RWPE2 (cell line): Measurements from ENCODE around the gene TSGA10IP.
A peak's percentile ranks its signal among the peaks of the same experiment; 100 is the strongest.

Experiments used
- ATAC-seq: fragments of 200-7000 bp; cut with Tn5 transposase; 3 replicates; pipeline ENCODE4 v1.9.1; 2021; ENCODE audit warnings: low read depth
- DNase-seq: peaks from one replicate; pipeline ENCODE4 v3.0.0-alpha.2; 2020; ENCODE audit warnings: low spot score
- H3K27ac ChIP-seq: fragments of 450-650 bp; 2 replicates; pipeline ENCODE4 v1.5.1; 2017; ENCODE audit warnings: mild to moderate bottlenecking; ENCODE audit not compliant: poor library complexity, severe bottlenecking
- H3K27me3 ChIP-seq: fragments of 250-450 bp; sonication (Bioruptor Pico); 2 replicates; pipeline ENCODE4 v1.5.1; 2021; ENCODE audit warnings: mild to moderate bottlenecking, moderate library complexity; ENCODE audit not compliant: insufficient read depth, poor library complexity, severe bottlenecking
- H3K36me3 ChIP-seq: fragments of 250-450 bp; sonication (Bioruptor Pico); 2 replicates; pipeline ENCODE4 v1.5.1; 2020; ENCODE audit warnings: low read depth, mild to moderate bottlenecking, moderate library complexity
- H3K4me1 ChIP-seq: fragments of 250-450 bp; sonication (Bioruptor Pico); 2 replicates; pipeline ENCODE4 v1.5.1; 2021; ENCODE audit warnings: mild to moderate bottlenecking, moderate library complexity; ENCODE audit not compliant: insufficient read depth, poor library complexity, severe bottlenecking
- H3K4me3 ChIP-seq: fragments of 250-450 bp; sonication (Bioruptor Pico); 2 replicates; pipeline ENCODE4 v1.5.1; 2021; ENCODE audit warnings: mild to moderate bottlenecking, moderate library complexity; ENCODE audit not compliant: severe bottlenecking
- H3K9me3 ChIP-seq: fragments of 250-450 bp; sonication (Bioruptor Pico); 2 replicates; pipeline ENCODE4 v1.5.1; 2021; ENCODE audit warnings: mild to moderate bottlenecking, moderate library complexity; ENCODE audit not compliant: severe bottlenecking
- TF ChIP-seq, protein P1 (sequence below): fragments of 450-650 bp; IDR thresholded peaks from one replicate; pipeline ENCODE4 v1.5.1; 2017; ENCODE audit warnings: mild to moderate bottlenecking, moderate library complexity; ENCODE audit not compliant: poor library complexity, severe bottlenecking

Gene TSGA10IP

DNA sequence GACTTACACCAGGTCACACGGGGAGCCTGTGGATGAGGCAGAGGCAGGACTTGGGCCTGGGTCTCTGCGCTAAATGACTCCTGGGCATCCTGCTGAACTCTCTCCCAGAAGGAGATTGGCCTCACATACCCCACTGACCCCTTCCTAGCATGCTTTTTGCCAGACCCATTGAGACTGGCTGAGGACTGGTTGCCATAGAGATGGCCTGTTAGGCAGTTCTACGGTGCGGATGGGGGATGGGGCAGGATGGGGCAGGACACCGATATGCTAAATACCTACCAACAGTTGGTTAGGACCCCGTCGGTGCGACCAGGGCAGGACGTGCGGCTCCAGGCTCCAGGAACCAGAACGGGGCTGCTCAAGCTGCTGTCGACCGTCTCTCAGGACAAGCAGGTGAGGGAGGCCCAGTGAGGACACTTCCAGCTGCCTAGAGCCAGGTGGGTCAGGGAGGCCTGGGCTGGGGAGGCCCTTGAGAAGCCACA, at the start of gene TSGA10IP:
Gene TSGA10IP, plus strand, starts transcription at position 51 of the 482 bp plus-strand sequence. Its CDS starts 196 bp downstream, at position 247.
- H3K27me3 ChIP-seq = no peaks in the 10 kb centered on the region

DNA sequence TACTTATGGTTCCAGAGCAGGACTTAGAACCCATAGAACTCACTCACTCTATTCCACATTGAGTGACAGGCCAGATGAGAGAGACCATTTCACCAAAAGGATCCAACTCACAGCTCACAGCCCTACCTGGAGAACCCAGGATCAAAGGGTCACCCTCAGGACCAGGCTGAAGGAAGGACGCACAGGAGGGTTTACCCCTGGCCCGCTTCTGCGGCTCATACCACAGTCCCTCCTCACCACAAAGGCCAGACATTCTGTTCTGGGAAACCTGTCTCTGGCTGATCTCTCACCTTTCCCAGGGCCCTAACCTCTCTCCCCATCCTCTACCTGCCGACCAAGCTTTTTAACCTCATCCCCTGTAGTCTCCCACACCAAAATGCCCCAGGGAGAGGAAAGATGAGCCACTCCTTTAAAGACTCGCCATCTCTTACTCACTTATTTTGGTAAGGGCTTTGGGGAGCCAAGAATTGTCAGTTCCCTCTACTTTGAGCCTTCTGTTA, 49.7 kb upstream of the TSGA10IP start:
- peaks cover 17% of the 10 kb centered on the region for H3K4me1 ChIP-seq
- ATAC-seq = no peak
- peaks cover 64% of the 10 kb centered on the region for H3K36me3 ChIP-seq

More for the DNA sequence above, at the start of gene TSGA10IP:
- Histone ChIP-seq H3K4me3 (no peak within 1 kb of the TSS), H3K4me1 (peaks cover 6% of the 10 kb centered on the region), H3K27ac (no peak within 1 kb of the TSS), H3K36me3 (no peaks in the 10 kb centered on the region), H3K9me3 (no peaks in the 10 kb centered on the region)
- TF ChIP-seq, protein P1, sequence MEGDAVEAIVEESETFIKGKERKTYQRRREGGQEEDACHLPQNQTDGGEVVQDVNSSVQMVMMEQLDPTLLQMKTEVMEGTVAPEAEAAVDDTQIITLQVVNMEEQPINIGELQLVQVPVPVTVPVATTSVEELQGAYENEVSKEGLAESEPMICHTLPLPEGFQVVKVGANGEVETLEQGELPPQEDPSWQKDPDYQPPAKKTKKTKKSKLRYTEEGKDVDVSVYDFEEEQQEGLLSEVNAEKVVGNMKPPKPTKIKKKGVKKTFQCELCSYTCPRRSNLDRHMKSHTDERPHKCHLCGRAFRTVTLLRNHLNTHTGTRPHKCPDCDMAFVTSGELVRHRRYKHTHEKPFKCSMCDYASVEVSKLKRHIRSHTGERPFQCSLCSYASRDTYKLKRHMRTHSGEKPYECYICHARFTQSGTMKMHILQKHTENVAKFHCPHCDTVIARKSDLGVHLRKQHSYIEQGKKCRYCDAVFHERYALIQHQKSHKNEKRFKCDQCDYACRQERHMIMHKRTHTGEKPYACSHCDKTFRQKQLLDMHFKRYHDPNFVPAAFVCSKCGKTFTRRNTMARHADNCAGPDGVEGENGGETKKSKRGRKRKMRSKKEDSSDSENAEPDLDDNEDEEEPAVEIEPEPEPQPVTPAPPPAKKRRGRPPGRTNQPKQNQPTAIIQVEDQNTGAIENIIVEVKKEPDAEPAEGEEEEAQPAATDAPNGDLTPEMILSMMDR = no peak
- ATAC-seq (no peak), DNase-seq (no peak)

DNA sequence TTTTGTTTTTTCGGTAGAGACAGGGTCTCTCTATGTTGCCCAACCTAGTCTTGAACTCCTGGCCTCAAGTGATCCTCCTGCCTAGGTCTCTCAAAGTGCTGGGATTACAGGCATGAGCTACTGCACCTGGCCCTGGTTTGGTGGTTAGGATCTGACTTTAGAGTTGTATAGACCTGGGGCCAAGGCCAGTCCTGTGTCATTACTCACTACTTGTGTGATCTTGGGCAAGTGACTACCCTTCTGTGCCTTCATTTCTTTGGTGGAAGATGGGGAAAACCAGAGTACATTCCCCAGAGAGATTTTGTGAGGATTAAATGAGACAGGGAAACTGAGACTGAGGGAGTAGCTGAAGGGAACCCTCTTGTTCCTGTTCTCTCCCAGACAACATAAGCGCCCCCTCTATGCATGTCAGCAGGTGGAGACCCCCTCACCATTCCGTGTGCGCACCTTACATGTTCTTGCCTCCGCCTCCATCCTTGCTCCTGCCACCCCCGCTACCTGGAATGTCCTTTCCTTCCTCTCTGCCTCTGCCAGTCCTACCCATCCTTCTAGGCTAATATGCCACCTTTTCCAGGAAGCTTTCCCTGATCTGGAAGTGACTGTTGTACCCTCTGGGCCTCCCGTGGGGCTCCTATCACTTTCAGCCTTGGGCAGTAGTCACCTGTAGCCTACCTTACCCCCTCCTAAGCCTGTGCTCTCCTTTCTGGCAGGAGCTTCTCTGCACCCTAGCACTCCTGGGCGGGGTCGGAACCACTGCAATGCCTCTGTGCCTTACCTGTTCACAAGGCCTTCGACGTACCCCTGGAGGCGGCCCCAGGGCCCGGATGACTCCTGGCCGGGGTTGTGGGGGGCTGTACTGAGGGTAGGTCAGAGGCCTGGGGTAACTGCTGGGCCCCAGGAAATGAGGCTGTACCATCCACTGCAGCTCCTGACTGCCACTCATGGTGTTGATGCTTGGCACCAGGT, 49.0 kb upstream of the TSGA10IP start:
- TF ChIP-seq, protein P1 = no peak
- H3K27ac ChIP-seq = peak overlapping the region; percentile 96
- no peak for ATAC-seq
- H3K4me3 ChIP-seq = no peak overlapping the region
- H3K9me3 ChIP-seq = no peaks in the 10 kb centered on the region
- peaks cover 64% of the 10 kb centered on the region for H3K36me3 ChIP-seq
- no peaks in the 10 kb centered on the region for H3K27me3 ChIP-seq
- peaks cover 22% of the 10 kb centered on the region for H3K4me1 ChIP-seq
- no peak for DNase-seq

More for the DNA sequence above, 49.7 kb upstream of the TSGA10IP start:
- Histone ChIP-seq H3K27ac (peak overlapping the region; percentile 96), H3K27me3 (no peaks in the 10 kb centered on the region), H3K9me3 (no peaks in the 10 kb centered on the region), H3K4me3 (no peak overlapping the region)
- TF ChIP-seq, protein P1 = no peak
- no peak for DNase-seq

DNA sequence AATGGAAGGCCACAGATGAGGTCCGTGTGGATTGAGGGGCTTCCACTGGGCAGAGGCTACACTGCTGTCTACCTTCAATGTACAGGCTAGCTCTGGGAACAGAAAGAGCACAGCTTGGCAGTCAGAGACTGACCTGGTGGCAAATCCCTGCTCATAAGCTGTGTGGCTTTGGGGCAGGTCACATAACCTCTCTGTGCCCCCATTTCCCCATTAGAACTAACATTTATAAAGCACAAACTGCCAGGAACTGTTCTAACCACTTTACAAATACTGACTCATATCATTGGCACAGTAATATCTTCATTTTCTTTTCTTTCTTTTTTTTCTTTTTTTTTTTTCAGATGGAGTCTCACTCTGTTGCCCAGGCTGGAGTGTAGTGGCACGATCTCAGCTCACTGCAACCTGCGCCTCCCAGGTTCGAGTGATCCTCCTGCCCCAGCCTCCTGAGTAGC, 48.2 kb upstream of the TSGA10IP start:
- peak overlapping the region; percentile 96 for H3K27ac ChIP-seq
- H3K4me3 ChIP-seq = no peak overlapping the region
- no peak for ATAC-seq

More for the DNA sequence above, 48.2 kb upstream of the TSGA10IP start:
- Histone ChIP-seq H3K4me1 (peaks cover 29% of the 10 kb centered on the region), H3K36me3 (peaks cover 61% of the 10 kb centered on the region), H3K9me3 (no peaks in the 10 kb centered on the region), H3K27me3 (no peaks in the 10 kb centered on the region)
- DNase-seq = no peak
- TF ChIP-seq, protein P1 = no peak
